Endothelial cell (in vitro differentiated cells): ENCODE measurements around the gene CMIP. TPM values are rescaled to one million over a fixed set of nuclear protein-coding genes. Genes with fewer than 3 reads are reported as not detected.

Experiments used
- DNase-seq: peaks from one replicate; pipeline ENCODE4 v3.0.0; 2021; ENCODE audit warnings: low spot score
- H3K27ac Mint-ChIP-seq: one replicate; pipeline ENCODE4 v1.8.0; 2021; ENCODE audit warnings: mixed read lengths, inconsistent platforms; ENCODE audit not compliant: unreplicated experiment
- H3K27me3 Mint-ChIP-seq: one replicate; pipeline ENCODE4 v1.8.0; 2021; ENCODE audit warnings: mild to moderate bottlenecking, moderate library complexity, mixed read lengths, inconsistent platforms; ENCODE audit not compliant: unreplicated experiment
- H3K36me3 Mint-ChIP-seq: one replicate; pipeline ENCODE4 v1.8.0; 2021; ENCODE audit warnings: mild to moderate bottlenecking, low read depth, mixed read lengths, inconsistent platforms; ENCODE audit not compliant: unreplicated experiment
- H3K4me1 Mint-ChIP-seq: one replicate; pipeline ENCODE4 v1.8.0; 2021; ENCODE audit warnings: mild to moderate bottlenecking, mixed read lengths, inconsistent platforms; ENCODE audit not compliant: unreplicated experiment
- H3K4me3 Mint-ChIP-seq: one replicate; pipeline ENCODE4 v1.8.0; 2021; ENCODE audit warnings: mild to moderate bottlenecking, mixed read lengths, inconsistent platforms; ENCODE audit not compliant: unreplicated experiment
- H3K9me3 Mint-ChIP-seq: one replicate; pipeline ENCODE4 v1.8.0; 2021; ENCODE audit warnings: mixed read lengths, inconsistent platforms; ENCODE audit not compliant: unreplicated experiment
- CTCF ChIP-seq: fragments of 200-600 bp; sonication (generic); IDR thresholded peaks from one replicate; pipeline ENCODE4 v1.5.0; 2021; ENCODE audit warnings: antibody characterized with exemption; ENCODE audit not compliant: unreplicated experiment
- total RNA-seq: library from RNA; stranded (reverse); fragmentation: NEBNext Ultra II Directional; extraction: Animal tissue kit (Norgen Biotek cat#: 25700); gene quantifications from one replicate; pipeline ENCODE4 v1.2.1, GENCODE V29; 2021; ENCODE audit not compliant: unreplicated experiment

Gene CMIP
- total RNA-seq, 1 donor from 2014 or later = 98.9 TPM

GRCh38 chr16:81597079-81597658 lies 152.6 kb downstream of the CMIP start:
- Mint-ChIP-seq H3K4me3 (no peak overlapping the region), H3K27ac (no peak overlapping the region), H3K27me3 (peaks cover 8% of the 10 kb centered on the region), H3K4me1 (peaks cover 5% of the 10 kb centered on the region), H3K36me3 (peaks cover 1% of the 10 kb centered on the region), H3K9me3 (no peaks in the 10 kb centered on the region)
- no peak for DNase-seq
- no peak for TF ChIP-seq CTCF

GRCh38 chr16:81598083-81598482 lies 153.5 kb downstream of the CMIP start:
- H3K4me3 Mint-ChIP-seq = no peak overlapping the region
- no peak for DNase-seq

GRCh38 chr16:81599034-81599744 lies 154.6 kb downstream of the CMIP start:
- Mint-ChIP-seq H3K9me3 (no peaks in the 10 kb centered on the region), H3K27ac (no peak overlapping the region), H3K36me3 (peaks cover 7% of the 10 kb centered on the region), H3K4me3 (no peak overlapping the region), H3K27me3 (peaks cover 13% of the 10 kb centered on the region), H3K4me1 (peaks cover 5% of the 10 kb centered on the region)
- no peak for TF ChIP-seq CTCF
- DNase-seq = no peak

More at GRCh38 chr16:81598083-81598482, 153.5 kb downstream of the CMIP start:
- Mint-ChIP-seq H3K9me3 (no peaks in the 10 kb centered on the region), H3K27ac (no peak overlapping the region), H3K4me1 (peaks cover 5% of the 10 kb centered on the region), H3K27me3 (peaks cover 13% of the 10 kb centered on the region), H3K36me3 (peaks cover 7% of the 10 kb centered on the region)
- no peak for TF ChIP-seq CTCF

- Mint-ChIP-seq H3K4me3 (no peak overlapping the region), H3K27me3 (peaks cover 13% of the 10 kb centered on the region), H3K9me3 (no peaks in the 10 kb centered on the region), H3K4me1 (peaks cover 5% of the 10 kb centered on the region), H3K36me3 (peaks cover 7% of the 10 kb centered on the region), H3K27ac (peak overlapping the region; percentile 44)
- DNase-seq = no peak
- TF ChIP-seq CTCF = no peak
Observed at GRCh38 chr16:81600275-81600674, 155.7 kb downstream of the CMIP start.

- peak overlapping the region; percentile 18 for H3K27ac Mint-ChIP-seq
- no peak for DNase-seq
- H3K4me3 Mint-ChIP-seq = no peak overlapping the region
- no peak for TF ChIP-seq CTCF
- H3K27me3 Mint-ChIP-seq = peaks cover 16% of the 10 kb centered on the region
- H3K36me3 Mint-ChIP-seq = peaks cover 7% of the 10 kb centered on the region
- no peaks in the 10 kb centered on the region for H3K9me3 Mint-ChIP-seq
- H3K4me1 Mint-ChIP-seq = peaks cover 5% of the 10 kb centered on the region
Observed at GRCh38 chr16:81601008-81601428, 156.4 kb downstream of the CMIP start.
